Renal cortex interstitium (tissue), 11 donors: ENCODE data around the gene TRIM17. TPM values are rescaled to one million over a fixed set of nuclear protein-coding genes. Genes with fewer than 3 reads are reported as not detected.

Experiments
- DNase-seq, 11 donors: peaks; one replicate each; pipeline ENCODE4 v3.0.0-alpha.2; 2013; ENCODE audit warnings: low read depth in 9 of 11, low spot score in 4 of 11; ENCODE audit errors: extremely low read depth in 1 of 11
- polyA plus RNA-seq, 3 donors: library from polyadenylated mRNA; unstranded; fragments of 120-200 nt; gene quantifications; one replicate each; pipeline ENCODE4 v1.2.1, GENCODE V29; 2013; ENCODE audit not compliant: insufficient read length in 3 of 3

The TRIM17 gene
- polyA plus RNA-seq, 3 donors = 8.6 to 12.3 (median 9.4) TPM

DNA sequence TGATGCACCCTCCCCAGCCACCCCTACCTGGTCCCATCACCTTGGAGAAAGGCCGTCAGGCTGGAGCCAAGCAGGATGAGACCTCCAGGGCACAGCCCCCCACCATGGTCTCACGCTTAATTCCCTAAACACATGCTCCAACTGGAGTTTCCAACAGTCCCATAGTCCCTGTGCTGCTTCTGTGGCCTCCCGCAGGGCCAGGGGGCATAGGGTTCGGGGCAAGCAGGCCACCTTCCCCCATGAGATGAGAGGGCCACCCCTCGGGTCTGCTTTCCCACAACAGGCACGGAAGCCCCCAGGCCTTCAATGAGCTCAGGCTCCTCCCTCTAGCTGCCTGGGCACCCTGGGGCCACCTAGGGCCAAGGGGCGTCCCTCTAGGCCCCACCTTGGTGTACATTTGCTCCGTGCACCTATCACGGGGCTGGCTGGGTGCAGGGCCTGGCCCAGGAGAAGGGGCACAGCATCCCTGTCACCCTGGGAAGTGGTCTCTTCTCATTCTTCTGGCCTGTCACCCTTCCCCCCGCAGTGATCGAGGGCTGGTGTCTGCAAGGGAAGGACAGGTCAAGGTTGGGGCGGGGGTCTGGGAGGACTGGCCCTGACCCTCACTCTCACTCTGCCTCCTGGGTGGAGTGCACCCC lies 52.5 kb downstream of the TRIM17 start:
- DNase-seq = no peak

DNA sequence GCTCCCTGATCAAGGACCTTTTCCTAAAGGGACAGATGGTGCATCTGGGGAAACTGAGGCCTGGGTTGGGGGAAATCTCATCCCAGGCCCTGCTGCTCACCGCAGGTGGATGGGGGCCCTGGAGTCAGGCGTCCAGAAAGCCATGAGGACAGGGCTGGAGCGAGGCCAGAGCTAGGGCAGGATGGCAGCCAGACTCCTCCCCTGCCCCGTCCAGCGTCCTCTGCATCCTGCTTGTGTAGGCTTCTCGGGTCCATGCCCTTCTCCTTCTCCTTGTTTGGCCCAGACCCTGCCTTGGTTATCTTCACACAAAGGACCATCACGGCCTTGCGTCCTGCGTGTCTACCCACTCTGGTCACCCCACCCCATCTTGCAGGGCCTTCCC lies 53.0 kb downstream of the TRIM17 start:
- no peak for DNase-seq

DNA sequence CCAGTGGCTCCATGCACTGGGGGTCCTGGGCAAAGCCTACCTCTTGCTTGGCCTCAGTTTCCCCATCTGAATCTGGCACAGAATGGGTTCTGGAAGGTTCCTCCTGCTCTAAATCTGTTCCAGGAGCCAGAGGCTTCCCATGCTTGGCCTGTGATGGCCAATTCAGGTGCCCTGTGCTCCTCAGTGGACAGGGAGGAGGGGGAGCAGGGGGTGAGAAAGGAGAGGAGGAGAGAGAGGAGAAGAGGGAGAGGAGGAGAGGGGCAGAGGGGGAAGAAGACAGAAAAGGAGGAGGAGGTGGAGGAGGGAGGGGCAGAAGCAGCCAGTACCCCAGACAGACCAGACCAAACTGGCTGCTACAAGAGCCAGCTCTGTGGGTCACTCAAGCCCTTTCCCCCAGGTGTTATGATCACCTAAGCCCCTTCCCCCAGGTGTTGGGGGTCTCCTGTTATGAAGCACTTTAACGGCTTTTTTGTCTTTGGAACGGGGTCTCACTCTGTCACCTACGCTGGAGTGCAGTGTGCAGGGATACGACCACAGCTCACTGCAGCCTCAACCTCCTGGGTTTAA lies 53.7 kb downstream of the TRIM17 start:
- no peak for DNase-seq

DNA sequence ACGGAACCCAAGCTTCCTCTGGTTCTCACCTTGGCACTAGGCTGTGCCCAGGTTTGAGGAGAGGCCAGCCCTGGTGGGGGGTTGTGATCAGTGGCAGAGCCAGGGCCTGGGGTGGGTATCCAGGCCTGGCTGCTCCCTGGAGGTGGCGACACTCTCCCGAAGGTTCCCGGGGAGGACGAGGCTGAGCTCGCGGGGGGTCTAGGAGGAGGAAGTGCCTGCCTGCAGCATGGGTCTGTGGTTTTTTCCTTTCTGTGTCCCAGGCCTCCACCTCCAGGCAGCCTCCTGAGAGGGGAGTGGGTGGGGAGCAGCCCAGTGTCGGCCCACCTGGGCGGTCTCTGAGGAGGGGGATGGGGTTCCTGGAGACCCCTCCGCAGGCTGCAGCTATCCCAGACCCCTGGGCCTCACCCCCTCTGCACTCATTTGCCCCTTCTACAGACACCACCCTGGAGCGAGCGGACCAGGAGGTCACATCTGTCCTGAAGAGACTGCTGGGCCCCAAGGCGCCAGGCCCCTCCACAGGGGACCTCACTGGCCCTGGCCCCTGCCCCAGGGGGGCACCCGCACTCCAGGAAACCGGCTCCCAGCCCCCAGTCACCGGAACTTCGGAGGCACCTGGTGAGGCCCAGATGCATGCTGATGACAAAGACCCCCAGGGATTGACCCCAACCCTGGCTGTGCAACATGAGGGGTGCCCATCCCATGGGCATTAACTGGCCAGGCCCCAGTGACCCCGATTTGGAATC lies 54.3 kb downstream of the TRIM17 start:
- no peak for DNase-seq

GRCh38 chr1:228361314-228362140 lies 55.1 kb downstream of the TRIM17 start:
- DNase-seq = no peak

- DNase-seq = no peak
These were observed 55.9 kb downstream of the TRIM17 start for GRCh38 chr1:228360533-228361313.

DNA sequence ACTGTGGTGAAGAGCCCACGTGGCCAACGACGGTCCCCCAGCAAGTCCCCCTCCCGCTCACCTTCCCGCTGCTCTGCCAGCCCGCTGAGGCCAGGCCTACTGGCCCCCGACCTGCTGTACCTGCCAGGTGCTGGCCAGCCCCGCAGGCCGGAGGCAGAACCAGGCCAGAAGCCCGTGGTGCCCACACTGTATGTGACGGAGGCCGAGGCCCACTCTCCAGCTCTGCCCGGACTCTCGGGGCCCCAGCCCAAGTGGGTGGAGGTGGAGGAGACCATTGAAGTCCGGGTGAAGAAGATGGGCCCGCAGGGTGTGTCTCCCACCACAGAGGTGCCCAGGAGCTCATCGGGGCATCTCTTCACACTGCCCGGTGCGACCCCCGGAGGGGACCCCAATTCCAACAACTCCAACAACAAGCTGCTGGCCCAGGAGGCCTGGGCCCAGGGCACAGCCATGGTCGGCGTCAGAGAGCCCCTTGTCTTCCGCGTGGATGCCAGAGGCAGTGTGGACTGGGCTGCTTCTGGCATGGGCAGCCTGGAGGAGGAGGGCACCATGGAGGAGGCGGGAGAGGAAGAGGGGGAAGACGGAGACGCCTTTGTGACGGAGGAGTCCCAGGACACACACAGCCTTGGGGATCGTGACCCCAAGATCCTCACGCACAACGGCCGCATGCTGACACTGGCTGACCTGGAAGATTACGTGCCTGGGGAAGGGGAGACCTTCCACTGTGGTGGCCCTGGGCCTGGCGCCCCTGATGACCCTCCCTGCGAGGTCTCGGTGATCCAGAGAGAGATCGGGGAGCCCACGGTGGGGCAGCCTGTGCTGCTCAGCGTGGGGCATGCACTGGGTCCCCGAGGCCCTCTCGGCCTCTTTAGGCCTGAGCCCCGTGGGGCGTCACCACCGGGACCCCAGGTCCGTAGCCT lies 56.8 kb downstream of the TRIM17 start:
- no peak for DNase-seq

DNA sequence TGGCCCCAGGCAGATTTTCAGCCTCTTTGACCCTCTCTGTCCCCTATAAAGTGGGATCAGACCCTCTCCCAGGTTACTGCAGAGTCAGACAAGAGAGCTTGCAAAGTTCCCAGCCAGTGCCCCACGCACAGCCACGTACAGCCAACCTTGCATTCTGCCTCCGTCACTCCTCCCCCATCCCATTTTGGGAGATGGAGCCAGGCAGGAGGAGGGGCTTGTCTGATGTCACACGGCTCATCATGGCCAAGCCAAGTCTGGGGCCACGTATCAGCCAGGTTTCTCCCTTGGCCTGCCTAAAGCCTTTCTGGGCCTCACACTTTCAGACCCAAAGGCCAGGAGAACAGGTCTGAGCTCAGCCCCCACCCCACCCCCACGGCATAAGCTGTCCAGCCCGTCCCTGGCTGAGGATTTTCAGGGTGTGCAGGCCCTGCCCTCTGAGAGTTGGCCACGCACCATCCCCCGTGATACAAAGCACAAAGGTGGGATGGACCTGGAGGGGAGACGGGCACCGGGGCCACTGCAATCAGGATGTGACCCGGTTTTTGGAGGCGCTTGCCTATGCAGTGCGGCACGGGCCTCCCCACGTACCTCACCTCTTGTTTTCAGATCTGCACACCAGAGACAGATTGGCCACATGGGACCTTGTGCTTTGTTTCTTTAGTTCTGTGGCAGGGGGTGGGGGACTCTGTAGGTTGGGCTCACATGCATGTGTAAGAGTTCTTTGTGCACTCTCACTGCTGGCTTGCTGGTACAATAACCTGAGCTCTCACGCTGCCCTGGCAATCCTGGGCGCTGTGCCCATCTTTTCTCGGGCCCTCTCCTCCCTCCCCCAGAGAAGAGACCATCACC lies 57.7 kb downstream of the TRIM17 start:
- no peak for DNase-seq

- DNase-seq = no peak
These were observed 58.5 kb downstream of the TRIM17 start for GRCh38 chr1:228358039-228358763.

Other genes with a start within 250 kb of the TRIM17 start
- gene OBSCN, start 208.8 kb downstream of the TRIM17 start, polyA plus RNA-seq = 10 to 100 TPM; 31.3 to 43.8 (median 35.6) TPM
- 10 to 100 TPM; 13.0 to 22.7 (median 18.0) TPM for gene TRIM11, start 10.0 kb downstream of the TRIM17 start, polyA plus RNA-seq
- 10 to 100 TPM; 78.3 to 99.9 (median 82.5) TPM for gene RNF187, start 70.5 kb upstream of the TRIM17 start, polyA plus RNA-seq